SH-SY5Y (cell line): ENCODE results near the gene DGCR8.

Experiments used
- GATA2 ChIP-seq: IDR thresholded peaks from 2 replicates; pipeline ENCODE4 v1.6.1; 2011; ENCODE audit warnings: mild to moderate bottlenecking, low read depth, low read length
- GATA3 ChIP-seq: IDR thresholded peaks from 2 replicates; pipeline ENCODE4 v1.6.1; 2011; ENCODE audit warnings: low read depth, mild to moderate bottlenecking, low read length, moderate library complexity

- TF ChIP-seq GATA2 (no peak), GATA3 (no peak)
Measured at GRCh38 chr22:20117633-20118299, 37.7 kb downstream of the DGCR8 start.
